ENCODE results near the gene MEIOC. TPM values are rescaled to one million over a fixed set of nuclear protein-coding genes. Genes with fewer than 3 reads are reported as not detected.
"Not testable (repeated sequence)": the region's sequence is repeated elsewhere in the genome, so short reads cannot be mapped to it uniquely, and the experiment has no call there.

The MEIOC gene
- total RNA-seq, 1 donor from 2014 or later = 0.47 TPM

GRCh38 chr17:44648963-44649362, 7.3 kb upstream of the MEIOC start:
- DNase-seq = no peak

DNA sequence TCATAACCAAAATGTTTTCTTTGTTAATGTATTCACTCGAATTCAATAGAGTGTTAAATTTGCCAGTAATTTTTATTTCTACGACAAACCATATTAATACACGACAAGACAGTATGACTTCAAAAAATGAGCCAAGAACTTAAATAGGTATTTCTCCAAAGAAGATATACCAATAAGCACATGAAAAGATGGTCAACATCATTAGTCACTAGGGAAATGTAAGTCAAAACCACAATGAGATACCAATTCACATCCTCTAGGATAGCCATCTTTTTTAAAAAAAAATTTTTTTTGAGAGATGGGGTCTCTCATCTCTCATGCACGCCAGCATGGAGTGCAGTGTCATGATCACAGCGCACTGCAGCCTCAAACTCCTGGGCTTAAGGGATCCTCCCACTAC, 5.0 kb upstream of the MEIOC start:
- DNase-seq = no peak

GRCh38 chr17:44652727-44653126, 3.5 kb upstream of the MEIOC start:
- DNase-seq = no peak

GRCh38 chr17:44653384-44653783, 2.9 kb upstream of the MEIOC start:
- DNase-seq = no peak

GRCh38 chr17:44653954-44654353, 2.3 kb upstream of the MEIOC start:
- no peak for DNase-seq

DNA sequence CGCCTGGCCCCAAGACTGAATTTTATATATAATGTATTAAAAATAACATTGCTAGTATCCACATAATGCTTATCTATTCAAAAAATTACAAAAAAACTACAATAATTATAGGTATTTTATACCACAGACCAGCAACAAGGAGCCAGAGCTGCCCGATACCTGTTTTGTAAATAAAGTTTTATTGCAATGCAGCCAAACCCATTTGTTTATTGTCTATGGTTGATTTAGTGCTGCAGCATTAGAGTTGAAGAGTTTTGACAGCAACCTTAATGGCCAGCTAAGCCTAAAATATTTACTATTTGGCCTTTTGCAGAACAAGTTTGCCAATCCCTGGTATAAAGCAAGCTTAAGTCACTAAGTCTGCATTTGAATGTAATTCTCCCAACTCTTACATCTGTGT, 5.6 kb downstream of the MEIOC start:
- DNase-seq = no peak

DNA sequence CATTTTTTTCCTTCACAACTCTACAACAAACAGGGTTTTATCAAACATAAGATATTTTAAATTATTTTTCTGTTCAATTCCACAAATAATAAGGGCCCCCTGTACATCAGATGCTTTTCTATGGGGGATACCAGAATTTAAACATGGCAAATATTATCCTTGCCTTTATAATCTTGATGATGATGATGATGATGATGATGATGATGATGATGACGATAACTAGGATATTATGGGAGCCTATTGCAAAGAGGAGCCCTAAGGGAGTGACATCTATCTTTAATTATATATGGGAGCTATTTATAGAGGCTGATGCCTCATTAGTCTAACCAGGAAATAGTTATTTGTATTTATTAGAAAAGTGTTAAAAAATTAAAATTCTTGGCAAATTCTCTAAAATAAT, 6.8 kb downstream of the MEIOC start:
- DNase-seq = no peak

DNA sequence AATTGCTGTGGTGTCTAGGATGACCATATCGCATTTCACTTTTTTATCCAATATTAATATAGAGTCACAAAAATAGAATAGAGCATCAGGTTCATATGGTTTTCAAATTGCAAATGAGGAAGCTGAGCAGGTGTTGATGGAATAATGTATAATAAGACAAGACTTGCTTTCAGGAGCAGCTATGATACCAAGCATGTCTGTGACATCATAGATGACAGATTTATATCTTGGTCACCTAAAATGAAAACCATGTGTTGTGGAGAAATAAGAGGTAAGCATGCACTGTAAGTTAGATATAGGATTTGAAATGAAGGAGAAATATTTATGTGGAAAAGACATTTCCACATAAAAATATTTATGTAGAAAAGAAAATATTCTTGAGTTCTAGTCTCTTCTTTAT, 8.6 kb downstream of the MEIOC start:
- no peak for DNase-seq

GRCh38 chr17:44666006-44666405, 9.7 kb downstream of the MEIOC start:
- no peak for DNase-seq

DNA sequence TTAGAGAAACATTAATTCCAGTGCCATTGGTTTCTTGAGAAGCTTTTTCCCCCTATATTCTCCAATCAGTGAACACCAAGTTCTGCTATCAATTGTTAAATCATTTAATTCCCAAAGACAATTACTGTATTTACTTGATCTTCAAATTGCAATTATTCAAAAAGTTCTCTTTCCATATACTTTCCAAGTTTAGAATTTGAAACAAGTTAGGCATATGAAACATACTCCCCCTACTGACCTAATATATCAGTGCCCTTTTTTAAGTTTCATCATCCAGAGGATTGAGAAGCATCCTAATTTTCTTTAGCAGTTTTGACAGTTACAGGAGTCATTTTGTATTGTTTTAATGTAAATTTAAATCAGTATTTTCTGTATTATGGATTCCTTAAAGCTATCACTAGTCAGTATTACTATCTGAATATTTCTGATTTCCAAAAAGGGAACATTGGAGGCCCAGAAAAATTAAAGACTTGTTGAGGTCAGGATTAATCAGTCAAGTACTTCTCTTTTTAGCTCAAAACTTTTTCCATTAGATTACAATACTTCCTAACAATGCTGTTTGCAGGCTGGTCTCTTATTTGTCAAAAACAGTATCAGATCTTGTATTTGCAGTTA, 16.3 kb downstream of the MEIOC start:
- DNase-seq = no peak

DNA sequence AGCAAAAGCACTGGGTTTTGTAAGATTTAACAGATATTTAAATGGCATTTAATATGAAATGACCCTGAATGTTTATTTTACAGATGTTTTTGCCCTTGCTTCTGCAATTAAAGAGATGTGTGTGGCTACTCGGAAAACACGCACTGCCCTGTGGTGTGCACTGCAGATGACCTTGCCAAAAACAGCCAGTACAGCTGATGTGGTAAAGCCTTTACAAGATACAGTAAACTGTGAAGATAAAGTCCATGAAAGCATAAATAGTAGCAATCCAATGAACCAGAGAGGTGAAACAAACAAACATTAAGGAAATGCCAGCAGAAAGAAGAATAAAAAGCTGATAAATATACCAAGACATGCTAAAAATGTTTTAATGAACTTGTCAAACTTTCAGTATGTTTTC, 17.6 kb downstream of the MEIOC start:
- no peak for DNase-seq

- DNase-seq = no peak
Observed at GRCh38 chr17:44677136-44677535, 20.9 kb downstream of the MEIOC start.

DNA sequence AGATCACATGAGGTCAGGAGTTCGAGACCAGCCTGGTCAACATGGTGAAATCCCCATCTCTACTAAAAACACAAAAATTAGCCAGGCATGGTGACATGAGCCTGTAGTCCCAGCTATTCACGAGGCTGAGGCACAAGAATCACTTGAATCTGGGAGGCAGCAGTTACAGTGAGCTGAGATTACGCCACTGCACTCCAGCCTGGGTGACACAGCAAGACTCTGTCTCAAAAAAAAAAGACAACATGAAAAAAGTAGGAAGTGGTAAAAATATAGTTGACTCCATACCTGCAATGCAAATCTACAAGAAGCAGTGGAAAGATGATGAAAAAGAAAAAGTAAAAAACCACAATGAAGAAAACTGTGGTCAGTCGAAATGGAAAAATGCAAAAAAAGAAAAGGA, 27.0 kb downstream of the MEIOC start:
- not testable (repeated sequence) for DNase-seq

DNA sequence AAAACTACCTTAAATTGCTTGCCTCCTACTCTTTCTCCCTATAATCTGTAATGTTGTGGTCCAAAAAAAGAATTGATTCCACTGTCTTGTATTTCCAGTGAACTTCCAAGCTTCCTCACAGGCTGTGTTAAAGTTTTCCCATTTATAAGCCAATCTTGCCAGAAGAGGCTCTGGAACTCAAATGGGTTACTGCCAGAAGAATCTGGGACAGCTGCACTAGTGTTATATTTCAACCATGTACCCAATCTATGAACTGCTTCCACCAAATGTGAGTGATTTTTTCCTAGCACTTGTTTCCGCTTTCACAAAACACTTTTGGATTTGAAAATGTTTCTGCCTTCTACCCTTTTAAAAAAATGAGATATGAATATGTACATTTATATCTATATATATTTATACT, 31.5 kb downstream of the MEIOC start:
- no peak for DNase-seq

- DNase-seq = no peak
Observed at GRCh38 chr17:44688200-44688599, 31.9 kb downstream of the MEIOC start.

GRCh38 chr17:44688675-44689476, 32.6 kb downstream of the MEIOC start:
- peak; percentile 40 for DNase-seq

- peak; percentile 85 for DNase-seq
Observed at GRCh38 chr17:44689477-44690217, 33.4 kb downstream of the MEIOC start, which contains the start of gene CCDC43. Gene CCDC43 (minus strand): TSS chr17:44689776. CDS start chr17:44689753, 23 bp downstream.

DNA sequence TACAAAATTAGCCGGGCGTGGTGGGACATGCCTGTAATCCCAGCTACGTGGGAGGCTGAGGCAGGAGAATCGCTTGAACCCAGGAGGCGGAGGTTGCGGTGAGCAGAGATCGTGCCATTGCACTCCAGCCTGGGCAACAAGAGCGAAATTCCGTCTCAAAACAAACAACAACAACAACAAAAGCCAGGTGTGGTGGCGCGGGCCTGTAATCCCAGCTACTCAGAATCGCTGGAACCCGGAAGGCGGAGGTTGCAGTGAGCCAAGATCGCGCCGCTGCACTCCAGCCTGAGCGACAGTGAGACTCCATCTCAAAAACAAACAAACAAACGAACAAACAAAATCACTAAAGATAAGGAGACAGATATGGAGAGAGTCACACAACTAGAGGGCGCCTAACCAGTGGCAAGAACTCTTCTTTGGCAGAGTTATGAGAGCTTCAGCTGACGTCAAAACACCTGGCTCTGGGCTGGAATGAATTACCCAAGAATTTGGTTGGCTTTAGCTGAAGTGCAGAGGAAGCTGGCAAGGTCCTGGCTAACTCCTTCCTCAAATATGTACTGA, 34.6 kb downstream of the MEIOC start:
- not testable (repeated sequence) for DNase-seq

GRCh38 chr17:44693609-44694008, 37.3 kb downstream of the MEIOC start:
- DNase-seq = no peak

DNA sequence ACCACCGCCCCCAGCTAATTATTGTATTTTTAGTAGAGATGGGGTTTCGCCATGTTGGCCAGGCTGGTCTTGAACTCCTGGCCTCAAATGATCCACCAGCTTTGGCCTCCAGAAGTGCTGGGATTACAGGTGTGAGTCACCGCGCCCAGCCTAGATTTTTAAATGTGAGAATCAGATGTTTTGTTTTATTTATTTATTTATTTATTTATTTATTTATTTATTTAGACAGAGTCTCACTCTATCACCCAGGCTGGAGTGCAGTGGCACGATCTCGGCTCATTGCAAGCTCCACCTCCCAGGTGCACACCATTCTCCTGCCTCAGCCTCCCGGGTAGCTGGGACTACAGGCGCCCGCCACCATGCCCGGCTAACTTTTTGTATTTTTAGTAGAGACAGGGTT, 44.0 kb downstream of the MEIOC start:
- not testable (repeated sequence) for DNase-seq

DNA sequence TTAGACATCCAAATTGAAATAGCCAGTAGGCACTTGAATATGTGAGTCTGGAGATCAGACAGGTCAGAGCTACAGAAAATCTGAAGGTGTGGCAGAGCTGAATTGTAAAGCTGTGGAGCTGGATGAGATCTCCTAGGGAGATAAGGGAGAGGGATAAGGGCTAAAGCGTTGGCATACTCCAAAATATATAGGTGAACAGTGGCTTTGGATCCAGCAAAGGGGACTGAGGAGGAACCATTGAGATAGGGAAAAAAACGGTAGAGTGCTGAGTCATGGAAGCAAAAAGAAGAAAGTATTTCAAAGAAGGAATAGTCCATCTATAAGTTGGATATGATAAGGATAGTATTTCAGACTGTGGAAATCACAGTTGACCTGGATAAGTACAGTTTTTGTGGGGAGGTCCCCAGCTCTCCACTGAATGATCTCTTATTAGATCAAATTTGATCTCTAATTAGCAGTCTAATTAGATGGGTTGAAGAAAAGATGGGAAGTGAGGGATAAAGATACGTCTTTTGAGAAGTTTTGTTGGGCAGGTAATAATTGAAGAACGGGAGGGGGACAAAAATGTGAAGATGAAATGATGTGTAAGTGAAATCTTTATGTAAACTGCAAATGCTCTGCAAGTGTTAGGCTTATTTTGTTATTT, 51.6 kb downstream of the MEIOC start:
- DNase-seq = no peak
